CD4-positive, alpha-beta T cell (primary cell): ENCODE results near the gene NTRK2. TPM values are rescaled to one million over a fixed set of nuclear protein-coding genes. Genes with fewer than 3 reads are reported as not detected.

Experiments
- ATAC-seq: fragments of 200-7000 bp; cut with Tn5 transposase; one replicate; pipeline ENCODE4 v1.10.0; 2022; ENCODE audit warnings: mild to moderate bottlenecking; ENCODE audit not compliant: poor library complexity
- CTCF ChIA-PET: fragments of 350-600 bp; sonication (Branson Sonifier 250); formaldehyde crosslinking; loops from one replicate; lab custom pipeline; 2021; ENCODE audit warnings: antibody characterized with exemption, inconsistent platforms; lab: Charles Lee
- POLR2A ChIA-PET: fragments of 350-600 bp; sonication (Branson Sonifier 250); formaldehyde crosslinking; loops from one replicate; lab custom pipeline; 2021; ENCODE audit warnings: antibody characterized with exemption, inconsistent platforms; lab: Charles Lee
- DNase-seq, 14 experiments: peaks; one replicate each; pipeline ENCODE4 v3.0.0-alpha.2; 2013 to 2020; ENCODE audit warnings: mixed read lengths in 2 of 14
- H3K27ac ChIP-seq, 2 donors: one replicate each; pipeline versions ENCODE4 v1.5.1 to v1.7.0; 2013; ENCODE audit warnings: low read length in 2 of 2, low read depth in 1 of 2, mild to moderate bottlenecking in 1 of 2
- H3K27me3 ChIP-seq, 2 experiments: 1 replicate in 1 of 2; 2 replicates in 1 of 2; pipeline versions ENCODE4 v1.6.1 to v1.7.0; 2013; ENCODE audit warnings: low read length in 2 of 2, control low read depth in 1 of 2, mild to moderate bottlenecking in 1 of 2, moderate library complexity in 1 of 2; ENCODE audit not compliant: insufficient read depth in 2 of 2, control insufficient read depth in 1 of 2
- H3K36me3 ChIP-seq: one replicate; pipeline ENCODE4 v1.6.1; 2013; ENCODE audit warnings: low read length, control low read depth; ENCODE audit not compliant: insufficient read depth
- H3K4me1 ChIP-seq: one replicate; pipeline ENCODE4 v1.6.1; 2013; ENCODE audit warnings: low read length, control low read depth; ENCODE audit not compliant: insufficient read depth
- H3K4me3 ChIP-seq: one replicate; pipeline ENCODE4 v1.5.1; 2013; ENCODE audit warnings: mild to moderate bottlenecking, low read length, moderate library complexity
- H3K9me3 ChIP-seq, 2 experiments: 1 replicate in 1 of 2; 2 replicates in 1 of 2; pipeline versions ENCODE4 v1.6.1 to v1.7.0; 2013; ENCODE audit warnings: low read length in 2 of 2, mild to moderate bottlenecking in 2 of 2, control low read depth in 1 of 2, moderate library complexity in 1 of 2; ENCODE audit not compliant: control insufficient read depth in 1 of 2, insufficient read depth in 1 of 2
- H3K27ac Mint-ChIP-seq: one replicate; pipeline ENCODE4 v1.8.0; 2020; ENCODE audit warnings: mixed read lengths
- H3K27me3 Mint-ChIP-seq: one replicate; pipeline ENCODE4 v1.8.0; 2021; ENCODE audit warnings: mixed read lengths
- H3K36me3 Mint-ChIP-seq: one replicate; pipeline ENCODE4 v1.8.0; 2021; ENCODE audit warnings: low read depth, mixed read lengths
- H3K4me1 Mint-ChIP-seq: one replicate; pipeline ENCODE4 v1.8.0; 2021; ENCODE audit warnings: low read depth, mixed read lengths
- H3K4me3 Mint-ChIP-seq: one replicate; pipeline ENCODE4 v1.8.0; 2020; ENCODE audit warnings: mild to moderate bottlenecking, mixed read lengths
- H3K9me3 Mint-ChIP-seq: one replicate; pipeline ENCODE4 v1.8.0; 2020; ENCODE audit warnings: mixed read lengths
- intact Hi-C, 2 experiments: fragments of 100-400 bp; cut with DNase I in 1 of 2; cut with micrococcal nuclease in 1 of 2; formaldehyde crosslinking; loops; one replicate each; pipeline versions ENCODE4 v1.15.1 to v1.9.0; 2023 to 2025; cut with DNase I, micrococcal nuclease
- total RNA-seq, 174 experiments: library from RNA in 2 of 174; stranded (reverse) in 2 of 174; gene quantifications; one replicate each; pipeline ENCODE4 v1.2.3 and lab custom pipeline; 2021 to 2026
- TF ChIP-seq, protein P1 (sequence below): fragments of 200-600 bp; IDR thresholded peaks from one replicate; pipeline ENCODE4 v1.8.0; 2022; ENCODE audit warnings: antibody characterized with exemption, mild to moderate bottlenecking

The NTRK2 gene
- total RNA-seq, 2 experiments from 2014 or later: 0.06 to 0.14 TPM

DNA sequence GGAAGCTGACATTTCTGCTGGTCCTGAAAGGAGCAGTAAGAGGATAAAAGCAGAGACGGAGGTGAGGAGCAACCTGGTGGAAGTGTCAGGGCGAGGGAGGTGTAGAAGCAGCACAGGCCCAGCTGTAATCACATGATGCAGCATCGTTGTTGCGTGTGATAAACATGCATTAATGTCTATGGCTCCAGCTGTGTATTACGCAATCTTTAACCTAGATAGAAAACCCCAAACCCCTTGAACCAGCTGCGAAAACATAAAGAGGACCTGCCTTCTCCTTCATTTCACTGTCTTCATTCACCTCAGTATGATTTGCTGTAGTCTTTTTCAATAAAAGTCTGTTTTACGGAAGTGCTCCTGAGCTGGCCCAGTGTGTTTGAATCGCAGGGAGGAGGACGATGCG, 162.9 kb downstream of the NTRK2 start:
- Mint-ChIP-seq H3K4me1 (no peaks in the 10 kb centered on the region), H3K36me3 (no peaks in the 10 kb centered on the region), H3K4me3 (no peak overlapping the region), H3K9me3 (no peaks in the 10 kb centered on the region), H3K27me3 (peaks cover 4% of the 10 kb centered on the region), H3K27ac (no peak overlapping the region)
- TF ChIP-seq, protein P1, sequence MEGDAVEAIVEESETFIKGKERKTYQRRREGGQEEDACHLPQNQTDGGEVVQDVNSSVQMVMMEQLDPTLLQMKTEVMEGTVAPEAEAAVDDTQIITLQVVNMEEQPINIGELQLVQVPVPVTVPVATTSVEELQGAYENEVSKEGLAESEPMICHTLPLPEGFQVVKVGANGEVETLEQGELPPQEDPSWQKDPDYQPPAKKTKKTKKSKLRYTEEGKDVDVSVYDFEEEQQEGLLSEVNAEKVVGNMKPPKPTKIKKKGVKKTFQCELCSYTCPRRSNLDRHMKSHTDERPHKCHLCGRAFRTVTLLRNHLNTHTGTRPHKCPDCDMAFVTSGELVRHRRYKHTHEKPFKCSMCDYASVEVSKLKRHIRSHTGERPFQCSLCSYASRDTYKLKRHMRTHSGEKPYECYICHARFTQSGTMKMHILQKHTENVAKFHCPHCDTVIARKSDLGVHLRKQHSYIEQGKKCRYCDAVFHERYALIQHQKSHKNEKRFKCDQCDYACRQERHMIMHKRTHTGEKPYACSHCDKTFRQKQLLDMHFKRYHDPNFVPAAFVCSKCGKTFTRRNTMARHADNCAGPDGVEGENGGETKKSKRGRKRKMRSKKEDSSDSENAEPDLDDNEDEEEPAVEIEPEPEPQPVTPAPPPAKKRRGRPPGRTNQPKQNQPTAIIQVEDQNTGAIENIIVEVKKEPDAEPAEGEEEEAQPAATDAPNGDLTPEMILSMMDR: no peak
- Histone ChIP-seq H3K36me3 (no peaks in the 10 kb centered on the region), H3K27ac (no peak overlapping the region), H3K9me3 (no peaks in the 10 kb centered on the region), H3K27me3 (no peaks in the 10 kb centered on the region), H3K4me1 (no peaks in the 10 kb centered on the region), H3K4me3 (no peak overlapping the region)
- intact Hi-C loops: no loop called here
- ChIA-PET POLR2A (no interaction called here), CTCF (no interaction called here)
- ATAC-seq (no peak), DNase-seq (no peak)

DNA sequence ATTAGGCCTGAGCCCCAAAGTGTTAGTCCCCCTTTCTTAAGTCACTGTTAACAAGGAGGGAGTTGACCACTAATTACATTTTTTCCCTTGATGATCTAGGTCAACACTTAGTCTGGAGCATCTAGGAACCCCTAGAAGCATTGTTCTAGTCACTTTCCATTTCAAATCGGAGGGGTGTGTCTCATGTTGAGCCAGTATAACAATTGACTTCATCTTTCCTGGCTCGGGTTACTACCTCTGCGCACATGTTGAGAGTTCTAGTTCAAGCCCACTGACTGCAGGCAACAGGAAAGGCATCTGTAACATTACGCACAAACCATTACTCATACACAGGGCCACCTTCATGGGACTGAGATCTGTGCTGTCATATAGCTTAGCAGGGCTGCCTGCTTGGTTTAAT, 164.9 kb downstream of the NTRK2 start:
- no peaks in the 10 kb centered on the region for H3K9me3 ChIP-seq
- no peaks in the 10 kb centered on the region for H3K36me3 Mint-ChIP-seq
- no peak overlapping the region for H3K27ac ChIP-seq
- no peak overlapping the region for H3K4me3 Mint-ChIP-seq
- no peak overlapping the region for H3K4me3 ChIP-seq
- no peaks in the 10 kb centered on the region for H3K27me3 ChIP-seq
- no peaks in the 10 kb centered on the region for H3K36me3 ChIP-seq
- H3K4me1 ChIP-seq: no peaks in the 10 kb centered on the region
- intact Hi-C loops: no loop called here
- ATAC-seq: no peak
- ChIA-PET CTCF (no interaction called here), POLR2A (no interaction called here)
- H3K27ac Mint-ChIP-seq: no peak overlapping the region
- H3K4me1 Mint-ChIP-seq: no peaks in the 10 kb centered on the region
- no peak for DNase-seq
- H3K9me3 Mint-ChIP-seq: no peaks in the 10 kb centered on the region
- peaks cover 4% of the 10 kb centered on the region for H3K27me3 Mint-ChIP-seq
- TF ChIP-seq, protein P1: no peak

DNA sequence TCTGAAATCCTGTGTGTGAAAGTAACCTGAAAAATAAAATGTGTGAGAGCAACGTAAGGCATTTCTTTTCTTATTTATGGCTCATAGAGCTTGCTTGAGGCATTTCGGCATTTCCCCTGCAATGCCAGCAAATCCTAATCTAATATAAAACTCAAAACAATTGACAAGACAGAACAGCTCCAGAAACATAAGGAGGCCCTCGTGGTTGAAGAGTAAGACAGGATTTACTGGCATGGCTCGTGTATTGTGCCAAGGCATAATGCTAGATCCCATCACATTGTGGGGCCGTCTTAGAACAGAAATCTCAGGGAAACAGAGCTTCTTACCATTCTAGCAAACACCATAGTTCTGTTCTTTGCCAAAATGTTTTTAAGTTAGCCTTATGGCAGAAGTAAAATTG, 166.2 kb downstream of the NTRK2 start:
- no peaks in the 10 kb centered on the region for H3K4me1 Mint-ChIP-seq
- Histone ChIP-seq H3K36me3 (no peaks in the 10 kb centered on the region), H3K4me1 (no peaks in the 10 kb centered on the region), H3K9me3 (no peaks in the 10 kb centered on the region), H3K27me3 (no peaks in the 10 kb centered on the region), H3K27ac (no peak overlapping the region), H3K4me3 (no peak overlapping the region)
- intact Hi-C loops: no loop called here
- no peaks in the 10 kb centered on the region for H3K9me3 Mint-ChIP-seq
- no peak for DNase-seq
- ChIA-PET CTCF (no interaction called here), POLR2A (no interaction called here)
- no peak overlapping the region for H3K4me3 Mint-ChIP-seq
- ATAC-seq: no peak
- H3K36me3 Mint-ChIP-seq: no peaks in the 10 kb centered on the region
- H3K27me3 Mint-ChIP-seq: peaks cover 4% of the 10 kb centered on the region
- no peak overlapping the region for H3K27ac Mint-ChIP-seq
- TF ChIP-seq, protein P1: no peak
